Activated CD4-positive, alpha-beta T cell treated with anti-CD3 and anti-CD28 coated beads, Interleukin-2, Interleukin-4, amounts not matched to agents 100 ng/mL and 50 ng/mL, durations not matched to agents 16 hours and 8 hours (primary cell): ENCODE results near the gene SDHAF3.

Experiments
- DNase-seq: peaks from one replicate; pipeline ENCODE4 v3.0.0-alpha.2; 2020; ENCODE audit warnings: low spot score

The SDHAF3 gene

DNA sequence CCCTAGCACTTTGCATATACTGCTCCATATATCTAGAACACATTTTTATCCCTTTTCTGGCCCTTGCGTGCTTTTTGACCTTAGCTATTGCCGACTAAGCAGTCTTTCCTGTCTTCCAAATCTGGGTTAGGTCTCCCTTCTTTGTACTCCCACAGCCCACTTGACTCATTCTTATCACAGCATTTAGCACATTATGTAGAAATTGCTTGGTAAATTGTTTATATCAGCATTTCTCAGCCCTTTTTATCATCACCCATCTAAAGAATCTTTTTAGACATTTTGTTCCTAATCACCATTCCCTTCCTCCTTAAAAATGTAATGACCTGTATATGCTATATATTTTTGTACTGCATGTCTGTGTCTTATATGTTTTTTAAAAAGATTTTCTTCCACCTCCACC is 101.7 kb downstream of the SDHAF3 start:
- no peak for DNase-seq

DNA sequence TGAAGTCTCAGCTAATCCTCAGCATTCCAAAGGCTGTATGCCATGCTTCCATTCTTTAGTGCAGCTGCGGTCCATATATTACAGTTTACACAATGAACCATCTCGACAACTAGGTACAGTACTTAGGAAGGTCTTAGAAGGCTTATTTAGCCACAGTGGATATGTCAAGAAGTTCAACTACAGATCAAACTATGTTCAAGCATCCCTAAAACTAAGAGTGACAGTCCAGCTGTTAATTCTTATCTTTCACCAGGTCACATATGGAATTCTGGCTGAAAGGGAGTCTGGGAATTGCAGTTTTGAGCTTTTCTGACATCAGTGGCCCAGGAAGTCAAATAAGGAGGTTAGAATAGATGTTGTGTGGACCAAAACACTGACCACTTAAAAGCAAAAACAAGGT is 106.8 kb downstream of the SDHAF3 start:
- DNase-seq: no peak

DNA sequence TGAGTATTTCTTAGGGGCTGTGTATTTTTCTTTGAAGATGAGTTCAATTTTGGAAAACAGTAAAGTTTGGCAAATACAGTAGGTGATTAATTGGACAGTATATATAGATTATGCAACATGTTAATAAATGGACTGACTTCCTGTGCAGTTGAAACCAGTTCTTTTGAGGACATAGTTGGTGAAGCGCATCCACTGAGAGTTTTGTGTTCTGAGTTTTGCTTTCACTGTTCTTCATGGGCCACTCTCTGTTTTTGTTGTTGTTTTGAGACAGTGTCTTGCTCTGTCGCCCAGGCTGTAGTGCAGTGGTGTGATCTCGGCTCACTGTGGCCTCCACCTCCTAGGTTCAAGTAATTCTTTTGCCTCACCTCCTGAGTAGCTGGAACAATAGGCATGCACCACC is 109.0 kb downstream of the SDHAF3 start:
- no peak for DNase-seq
